ENCODE measurements around the gene PEX3.
A peak's percentile ranks its signal among the peaks of the same experiment; 100 is the strongest.

Gene PEX3

DNA sequence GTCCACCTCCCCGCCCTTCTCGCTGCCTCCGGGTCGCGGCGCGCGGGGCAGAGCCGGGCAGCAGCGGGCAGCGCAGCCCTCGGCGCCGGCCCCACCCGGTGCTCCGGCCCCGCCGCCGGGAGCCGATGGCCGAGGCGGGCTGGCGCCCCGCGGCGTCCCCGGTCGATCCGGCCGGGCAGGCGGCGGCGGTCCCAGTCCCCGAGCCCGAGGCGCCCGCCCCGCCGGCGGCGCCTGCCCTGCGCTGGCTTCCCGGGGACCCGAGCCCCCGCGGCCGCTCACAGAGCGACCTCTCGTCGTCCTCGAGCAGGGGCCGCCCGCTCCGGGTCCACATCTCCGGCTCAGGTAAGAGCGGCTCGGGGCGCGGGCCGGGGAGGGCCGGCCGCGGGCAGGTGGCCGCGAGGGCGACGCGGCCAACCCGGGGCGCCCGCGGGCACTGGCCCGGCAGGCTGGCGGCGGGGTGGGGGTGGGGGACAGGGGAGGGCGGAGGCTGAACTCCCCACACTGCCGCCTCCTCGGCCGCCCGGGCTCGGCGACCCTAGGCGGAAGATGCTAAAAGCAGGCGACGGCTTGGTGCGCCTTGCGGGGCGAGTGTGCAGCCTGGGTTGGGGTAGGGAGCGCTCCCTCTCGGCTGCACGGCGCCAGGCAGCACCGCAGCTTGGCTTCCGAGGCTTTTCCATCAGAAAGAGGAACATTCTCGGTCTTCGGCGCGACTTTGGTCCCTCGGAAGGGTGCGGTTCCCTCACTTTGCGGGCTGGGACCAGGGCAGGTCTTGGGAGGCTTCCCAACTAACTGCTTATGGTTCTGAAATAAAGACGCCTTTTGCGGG, 86.5 kb downstream of the PEX3 start:
- Histone ChIP-seq H3K27me3 (ENCODE audit: control insufficient read depth, insufficient read depth, low read length) (no peaks in the 10 kb centered on the region), H3K36me3 (ENCODE audit: control insufficient read depth, insufficient read depth, low read length) (no peaks in the 10 kb centered on the region), H3K9ac (ENCODE audit: low read length) (peak overlapping the region; percentile 17), H3K27ac (ENCODE audit: low read depth, low read length) (peak overlapping the region; percentile 4), H3K4me3 (ENCODE audit: low read length) (peak overlapping the region; percentile 80), H3K4me1 (ENCODE audit: control insufficient read depth, insufficient read depth, low read length) (no peaks in the 10 kb centered on the region)

DNA sequence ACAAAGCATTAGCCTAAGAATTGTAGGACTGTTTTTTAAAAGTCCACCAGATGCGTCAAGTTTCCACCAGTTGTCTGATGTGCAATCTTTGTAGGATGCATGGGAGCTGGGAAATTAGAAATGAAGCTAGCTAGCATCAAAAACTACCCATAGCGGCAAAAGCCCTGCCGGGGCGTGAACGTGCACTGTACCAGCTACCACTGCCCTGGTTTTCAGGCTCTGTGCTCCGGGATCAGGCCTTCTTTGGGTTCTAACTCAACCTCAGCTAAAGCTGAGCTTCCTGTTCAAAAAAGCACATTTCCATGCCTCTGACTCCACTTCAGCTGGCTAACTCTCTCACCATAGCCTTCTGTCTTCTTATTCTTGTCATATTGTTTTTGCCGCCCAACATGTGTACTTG, 87.8 kb downstream of the PEX3 start:
- Histone ChIP-seq H3K36me3 (ENCODE audit: control insufficient read depth, insufficient read depth, low read length) (no peaks in the 10 kb centered on the region), H3K27me3 (ENCODE audit: control insufficient read depth, insufficient read depth, low read length) (no peaks in the 10 kb centered on the region), H3K9ac (ENCODE audit: low read length) (no peak overlapping the region), H3K27ac (ENCODE audit: low read depth, low read length) (no peak overlapping the region), H3K4me3 (ENCODE audit: low read length) (no peak overlapping the region), H3K4me1 (ENCODE audit: control insufficient read depth, insufficient read depth, low read length) (no peaks in the 10 kb centered on the region)

DNA sequence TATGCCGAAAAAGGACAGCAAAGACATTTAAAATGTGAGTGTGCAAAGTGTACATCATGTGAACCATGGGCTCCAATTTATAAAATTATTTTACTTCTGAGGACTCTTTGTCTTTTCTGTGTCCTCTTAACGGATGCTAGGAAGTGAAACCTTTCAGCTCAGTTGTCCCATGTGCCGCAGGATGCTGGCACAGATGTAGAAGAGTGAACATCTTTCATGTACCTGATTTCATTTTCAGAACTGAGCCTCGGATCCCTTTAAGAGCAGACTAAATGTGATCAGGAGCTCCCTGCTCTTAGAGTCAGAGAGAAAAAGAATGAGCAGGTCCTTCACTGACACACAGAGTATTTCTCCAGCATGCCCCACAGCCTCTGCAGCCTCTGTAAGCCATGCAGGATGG, 88.5 kb downstream of the PEX3 start:
- no peak overlapping the region for H3K9ac ChIP-seq (ENCODE audit: low read length)
- no peaks in the 10 kb centered on the region for H3K4me1 ChIP-seq (ENCODE audit: control insufficient read depth, insufficient read depth, low read length)
- H3K36me3 ChIP-seq (ENCODE audit: control insufficient read depth, insufficient read depth, low read length) = no peaks in the 10 kb centered on the region
- no peaks in the 10 kb centered on the region for H3K27me3 ChIP-seq (ENCODE audit: control insufficient read depth, insufficient read depth, low read length)
- H3K27ac ChIP-seq (ENCODE audit: low read depth, low read length) = no peak overlapping the region
- no peak overlapping the region for H3K4me3 ChIP-seq (ENCODE audit: low read length)

DNA sequence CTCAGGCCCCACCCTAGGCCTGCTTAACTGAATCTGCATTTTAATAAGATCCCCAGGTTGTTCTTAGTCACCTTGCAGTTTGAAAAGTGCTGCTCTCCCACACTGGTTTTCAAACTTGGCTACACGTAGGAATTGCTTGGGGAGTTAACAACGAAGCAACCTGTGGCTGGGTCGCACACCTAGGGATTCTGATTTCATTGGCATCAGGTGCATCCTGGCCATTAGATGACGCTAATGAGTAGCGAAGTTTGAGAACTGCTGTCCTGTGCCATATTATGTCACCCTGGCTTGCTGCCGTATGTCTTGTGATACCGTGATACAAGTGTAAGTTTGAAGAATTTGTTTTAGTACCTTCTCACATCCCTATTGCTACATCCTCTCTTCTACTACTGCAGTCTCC, 89.1 kb downstream of the PEX3 start:
- Histone ChIP-seq H3K36me3 (ENCODE audit: control insufficient read depth, insufficient read depth, low read length) (no peaks in the 10 kb centered on the region), H3K9ac (ENCODE audit: low read length) (no peak overlapping the region), H3K4me3 (ENCODE audit: low read length) (no peak overlapping the region), H3K27me3 (ENCODE audit: control insufficient read depth, insufficient read depth, low read length) (no peaks in the 10 kb centered on the region), H3K4me1 (ENCODE audit: control insufficient read depth, insufficient read depth, low read length) (no peaks in the 10 kb centered on the region), H3K27ac (ENCODE audit: low read depth, low read length) (no peak overlapping the region)

DNA sequence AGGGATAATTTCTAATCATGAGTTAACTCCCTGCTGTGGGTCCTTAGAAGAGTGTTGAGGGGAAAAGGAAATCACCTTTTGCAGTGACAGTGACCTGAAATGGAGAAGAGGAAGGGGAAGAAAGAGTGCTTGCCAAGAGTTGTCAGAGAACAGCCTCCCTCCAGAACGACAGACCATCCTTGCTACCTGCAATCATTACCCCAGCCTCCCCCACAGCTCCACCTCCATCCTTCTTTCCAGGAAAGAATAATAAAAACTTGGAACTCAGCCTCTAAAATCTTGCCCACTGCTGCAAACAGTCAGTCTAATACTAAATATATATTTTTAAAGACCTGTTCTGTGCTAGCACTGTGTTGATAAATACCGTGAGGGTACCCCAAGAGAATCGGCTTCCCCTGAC, 89.6 kb downstream of the PEX3 start:
- no peaks in the 10 kb centered on the region for H3K4me1 ChIP-seq (ENCODE audit: control insufficient read depth, insufficient read depth, low read length)
- no peak overlapping the region for H3K9ac ChIP-seq (ENCODE audit: low read length)
- H3K4me3 ChIP-seq (ENCODE audit: low read length) = no peak overlapping the region
- no peaks in the 10 kb centered on the region for H3K27me3 ChIP-seq (ENCODE audit: control insufficient read depth, insufficient read depth, low read length)
- no peak overlapping the region for H3K27ac ChIP-seq (ENCODE audit: low read depth, low read length)
- no peaks in the 10 kb centered on the region for H3K36me3 ChIP-seq (ENCODE audit: control insufficient read depth, insufficient read depth, low read length)

Data from rectal smooth muscle tissue (tissue), 1 donor.